ENCODE measurements around the gene RNF146. TPM values are rescaled to one million over a fixed set of nuclear protein-coding genes. Genes with fewer than 3 reads are reported as not detected.

RNF146 gene
- total RNA-seq, 2 experiments from 2014 or later = 14.2 to 14.4 TPM

GRCh38 chr6:127289934-127290333, 23.3 kb downstream of the RNF146 start:
- Mint-ChIP-seq H3K4me1 (peaks cover 48% of the 10 kb centered on the region), H3K27me3 (no peaks in the 10 kb centered on the region), H3K4me3 (no peak overlapping the region), H3K9me3 (ENCODE audit: low read depth) (no peaks in the 10 kb centered on the region), H3K36me3 (ENCODE audit: low read depth) (peaks cover 42% of the 10 kb centered on the region), H3K27ac (peak overlapping the region; percentile 34)
- ATAC-seq (no peak), DNase-seq (no peak)
- intact Hi-C loops (cut with DNase I, micrococcal nuclease) = loop anchor here (2.0 kb wide), 2 partner anchors 23 to 131 kb away; partner anchors contain the start of gene RNF146 (in 1 of the 2)
- CTCF ChIA-PET = interaction anchor here (0.7 to 5.2 kb wide), 6 partner anchors 8 to 1312 kb away, joined by 3 to 47 read pairs (median 3); partner anchors contain the start of gene RNF146
- POLR2A ChIA-PET = no interaction called here

DNA sequence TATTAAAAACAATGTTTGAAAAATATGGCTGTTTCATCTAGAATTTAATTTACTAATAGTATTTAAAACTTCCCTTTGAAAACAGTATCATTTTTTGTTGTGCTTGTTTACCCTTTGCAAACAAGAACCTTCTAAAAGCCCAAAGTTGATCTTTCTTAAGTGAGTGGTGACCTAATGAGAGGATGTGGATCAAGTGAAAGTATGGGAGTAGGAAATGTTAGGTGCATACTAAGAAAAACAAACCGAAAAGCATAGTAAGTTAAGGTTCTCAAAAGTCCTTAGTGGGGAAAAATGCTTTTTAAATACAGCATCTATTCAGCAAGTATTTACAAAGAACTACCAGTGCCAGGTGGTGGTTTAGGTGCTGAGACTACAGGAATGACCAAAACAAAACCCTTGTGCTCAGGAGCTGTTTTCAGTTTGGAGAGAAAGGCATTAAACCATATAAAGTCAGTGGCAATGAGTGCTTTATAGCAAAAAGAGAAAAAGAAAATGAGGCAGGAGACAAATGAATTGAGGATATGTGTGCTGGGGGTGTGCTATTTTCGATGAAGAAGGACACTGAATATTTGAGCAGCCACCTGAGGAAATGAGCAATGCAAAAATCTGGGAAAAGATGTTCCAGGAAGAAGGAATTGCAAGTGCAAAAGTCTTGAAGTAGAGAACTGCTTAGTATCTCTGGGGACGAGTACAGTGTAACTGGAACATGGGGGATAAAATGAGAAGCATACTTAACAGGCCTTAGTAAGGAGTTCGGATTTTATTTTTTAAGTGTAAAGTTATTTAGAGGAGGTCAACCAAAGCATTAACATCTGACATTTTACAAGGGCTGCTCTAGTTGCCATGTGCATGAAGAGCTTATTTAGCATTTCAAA, 24.0 kb downstream of the RNF146 start:
- CTCF ChIA-PET = interaction anchor here (0.6 to 5.2 kb wide), 14 partner anchors 7 to 273 kb away, joined by 3 to 47 read pairs (median 4); partner anchors contain the start of gene RNF146
- H3K36me3 Mint-ChIP-seq (ENCODE audit: low read depth) = peaks cover 39% of the 10 kb centered on the region
- no peaks in the 10 kb centered on the region for H3K27me3 Mint-ChIP-seq
- H3K4me1 Mint-ChIP-seq = peaks cover 46% of the 10 kb centered on the region
- POLR2A ChIA-PET = interaction anchor here (0.6 to 0.9 kb wide), 3 partner anchors 43 to 130 kb away, joined by 3 read pairs; no protein-coding TSS in a partner anchor
- ATAC-seq (peak; percentile 38), DNase-seq (no peak)
- no peak overlapping the region for H3K4me3 Mint-ChIP-seq
- peak overlapping the region; percentile 34 for H3K27ac Mint-ChIP-seq
- no peaks in the 10 kb centered on the region for H3K9me3 Mint-ChIP-seq (ENCODE audit: low read depth)
- intact Hi-C loops (cut with DNase I, micrococcal nuclease) = loop anchor here (1.0 to 2.0 kb wide), 2 partner anchors 24 to 130 kb away; partner anchors contain the start of gene RNF146 (in 1 of the 2)

DNA sequence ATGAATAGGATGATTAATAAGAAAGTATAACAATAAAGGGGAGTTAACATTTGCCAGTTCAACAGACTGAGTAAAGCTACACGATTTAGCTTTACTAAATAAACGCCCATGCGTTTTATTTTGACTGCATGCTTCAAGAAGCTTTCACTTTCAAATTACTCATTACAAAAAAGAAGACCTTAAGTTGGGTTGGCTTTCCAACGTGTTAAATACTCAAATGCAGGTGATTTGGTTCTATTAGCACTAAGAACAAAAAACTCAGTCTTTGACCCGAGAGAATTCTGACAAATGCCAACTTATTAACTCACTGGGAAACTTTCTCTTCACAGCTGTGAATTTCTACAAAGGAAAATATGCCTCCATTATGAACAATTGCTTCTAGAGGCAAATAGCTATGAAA, 24.8 kb downstream of the RNF146 start:
- ATAC-seq (peak; percentile 71), DNase-seq (no peak)
- intact Hi-C loops (cut with DNase I, micrococcal nuclease) = loop anchor here (1.0 to 2.0 kb wide), 2 partner anchors 25 to 129 kb away; partner anchors contain the start of gene RNF146 (in 1 of the 2)
- no peaks in the 10 kb centered on the region for H3K27me3 Mint-ChIP-seq
- H3K9me3 Mint-ChIP-seq (ENCODE audit: low read depth) = no peaks in the 10 kb centered on the region
- no peak overlapping the region for H3K27ac Mint-ChIP-seq
- POLR2A ChIA-PET = interaction anchor here (0.6 to 0.9 kb wide), 3 partner anchors 42 to 129 kb away, joined by 3 to 4 read pairs (median 3); no protein-coding TSS in a partner anchor
- H3K36me3 Mint-ChIP-seq (ENCODE audit: low read depth) = peaks cover 33% of the 10 kb centered on the region
- peak overlapping the region; percentile 11 for H3K4me3 Mint-ChIP-seq
- peaks cover 45% of the 10 kb centered on the region for H3K4me1 Mint-ChIP-seq
- CTCF ChIA-PET = interaction anchor here (0.6 to 5.2 kb wide), 17 partner anchors 8 to 273 kb away, joined by 3 to 47 read pairs (median 4); partner anchors contain the start of gene RNF146

DNA sequence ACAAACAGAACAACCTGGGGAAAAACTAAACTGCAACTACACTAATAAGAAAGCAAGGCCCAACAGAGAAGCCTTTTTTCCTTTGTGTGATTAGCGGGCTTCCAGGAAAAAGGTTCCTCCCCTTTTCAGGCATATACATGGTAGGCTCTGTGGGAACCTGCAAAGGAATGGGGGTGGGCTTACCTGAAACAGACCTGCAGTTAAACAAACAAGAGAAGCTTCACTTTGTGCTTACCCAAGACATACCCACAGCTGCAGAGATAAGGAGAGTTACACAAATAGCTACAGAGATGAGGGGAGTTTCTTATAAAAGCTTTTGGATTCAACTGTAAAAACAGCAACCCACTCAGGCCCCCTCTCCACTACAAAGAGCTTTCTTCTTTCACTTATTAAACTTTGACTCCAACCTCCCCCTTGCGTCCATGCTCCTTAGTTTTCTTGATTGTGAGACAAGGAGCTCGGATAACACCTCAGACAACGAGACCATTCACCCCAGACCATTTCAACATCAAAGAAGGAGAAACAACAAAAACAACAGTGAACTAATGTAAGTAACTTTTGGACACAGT, 30.9 kb downstream of the RNF146 start:
- no peak overlapping the region for H3K27ac Mint-ChIP-seq
- no peak overlapping the region for H3K4me3 Mint-ChIP-seq
- intact Hi-C loops (cut with DNase I, micrococcal nuclease) = no loop called here
- POLR2A ChIA-PET = no interaction called here
- no peak for DNase-seq
- peaks cover 7% of the 10 kb centered on the region for H3K36me3 Mint-ChIP-seq (ENCODE audit: low read depth)
- no peaks in the 10 kb centered on the region for H3K9me3 Mint-ChIP-seq (ENCODE audit: low read depth)
- no peak for ATAC-seq
- CTCF ChIA-PET = interaction anchor here (0.5 to 1.1 kb wide), 4 partner anchors 8 to 154 kb away, joined by 3 read pairs; partner anchors contain the start of gene RNF146
- peaks cover 22% of the 10 kb centered on the region for H3K4me1 Mint-ChIP-seq
- no peaks in the 10 kb centered on the region for H3K27me3 Mint-ChIP-seq

- Mint-ChIP-seq H3K27ac (no peak overlapping the region), H3K36me3 (ENCODE audit: low read depth) (peaks cover 7% of the 10 kb centered on the region), H3K4me3 (no peak overlapping the region), H3K4me1 (peaks cover 21% of the 10 kb centered on the region), H3K9me3 (ENCODE audit: low read depth) (no peaks in the 10 kb centered on the region), H3K27me3 (no peaks in the 10 kb centered on the region)
- POLR2A ChIA-PET = no interaction called here
- ATAC-seq = peak; percentile 50
- CTCF ChIA-PET = interaction anchor here (1.1 to 1.8 kb wide), 4 partner anchors 9 to 384 kb away, joined by 3 to 4 read pairs (median 3); partner anchors contain the start of gene RNF146
- DNase-seq = no peak
- intact Hi-C loops (cut with DNase I, micrococcal nuclease) = no loop called here
Observed at GRCh38 chr6:127298475-127298874, 31.8 kb downstream of the RNF146 start.

DNA sequence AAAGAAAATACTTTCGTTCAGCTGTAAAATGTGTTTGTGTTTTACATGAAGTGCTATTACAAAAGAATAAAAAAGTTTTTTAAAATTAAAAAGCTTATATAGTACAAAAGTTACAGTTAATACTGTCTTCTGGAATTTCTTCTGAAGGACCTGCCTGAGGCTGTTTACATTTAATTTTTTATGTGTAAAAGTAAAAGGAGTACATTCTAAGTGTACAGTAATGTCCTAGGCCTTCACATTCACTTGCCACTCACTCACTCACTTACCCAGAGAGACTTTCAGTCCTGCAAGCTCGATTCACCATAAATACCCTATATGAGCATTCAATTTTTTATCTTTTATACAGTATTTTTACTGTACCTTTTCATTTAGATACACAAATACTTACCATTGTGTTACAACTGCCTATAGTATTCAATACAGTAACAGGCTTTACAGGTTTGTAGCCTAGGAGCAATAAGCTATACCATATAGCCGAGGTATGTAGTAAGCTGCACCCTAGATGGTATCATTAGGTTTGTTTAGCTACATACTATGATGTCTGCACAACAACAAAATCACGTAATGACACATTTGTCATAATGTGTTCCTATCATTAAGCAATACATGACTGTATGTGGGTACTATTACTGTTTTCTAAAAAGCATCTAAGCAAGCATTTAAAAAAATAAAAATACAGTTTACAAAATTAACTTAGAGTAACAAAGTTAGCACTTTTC, 33.0 kb downstream of the RNF146 start:
- DNase-seq (no peak), ATAC-seq (no peak)
- intact Hi-C loops (cut with DNase I, micrococcal nuclease) = loop anchor here (5.0 to 10.0 kb wide), 2 partner anchors 218 to 345 kb away; partner anchors contain the start of gene MTCL3 (in 2 of the 2)
- no peak overlapping the region for H3K27ac Mint-ChIP-seq
- no peaks in the 10 kb centered on the region for H3K9me3 Mint-ChIP-seq (ENCODE audit: low read depth)
- H3K27me3 Mint-ChIP-seq = no peaks in the 10 kb centered on the region
- H3K4me3 Mint-ChIP-seq = no peak overlapping the region
- peaks cover 29% of the 10 kb centered on the region for H3K4me1 Mint-ChIP-seq
- ChIA-PET POLR2A (no interaction called here), CTCF (interaction anchor here (0.6 to 1.8 kb wide), 8 partner anchors 8 to 403 kb away, joined by 3 to 4 read pairs (median 3); no protein-coding TSS in a partner anchor)
- peaks cover 3% of the 10 kb centered on the region for H3K36me3 Mint-ChIP-seq (ENCODE audit: low read depth)

DNA sequence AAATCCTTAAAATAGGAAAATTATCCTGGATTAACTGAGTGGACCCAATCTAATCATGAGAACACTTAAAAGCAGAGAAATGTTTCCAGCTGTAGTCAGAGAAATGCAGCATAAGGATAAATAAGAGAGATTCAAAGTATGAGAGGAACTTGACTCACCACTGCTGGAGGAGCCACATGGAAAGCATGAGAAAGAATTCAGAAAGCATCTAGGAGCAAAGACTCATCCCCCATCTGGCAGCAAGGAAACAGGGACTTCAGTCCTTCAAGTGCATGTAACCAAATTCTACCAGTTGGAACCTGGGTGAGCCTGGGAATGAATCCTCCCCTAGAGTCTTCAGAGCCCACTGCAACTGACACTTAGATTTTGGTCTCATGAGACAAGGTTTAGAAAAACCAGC, 33.7 kb downstream of the RNF146 start:
- Mint-ChIP-seq H3K27ac (no peak overlapping the region), H3K27me3 (no peaks in the 10 kb centered on the region), H3K4me3 (no peak overlapping the region), H3K4me1 (peaks cover 33% of the 10 kb centered on the region), H3K36me3 (ENCODE audit: low read depth) (peaks cover 9% of the 10 kb centered on the region), H3K9me3 (ENCODE audit: low read depth) (no peaks in the 10 kb centered on the region)
- intact Hi-C loops (cut with DNase I, micrococcal nuclease) = loop anchor here (5.0 to 10.0 kb wide), 2 partner anchors 217 to 344 kb away; partner anchors contain the start of gene MTCL3 (in 2 of the 2)
- ChIA-PET POLR2A (no interaction called here), CTCF (interaction anchor here (0.5 to 5.8 kb wide), 9 partner anchors 8 to 239 kb away, joined by 3 to 47 read pairs (median 5); no protein-coding TSS in a partner anchor)
- DNase-seq (no peak), ATAC-seq (peak; percentile 31)

GRCh38 chr6:127301199-127301700, 34.6 kb downstream of the RNF146 start:
- peaks cover 35% of the 10 kb centered on the region for H3K4me1 Mint-ChIP-seq
- CTCF ChIA-PET = interaction anchor here (0.5 to 5.8 kb wide), 17 partner anchors 9 to 238 kb away, joined by 3 to 47 read pairs (median 4); partner anchors contain the start of gene RNF146
- ATAC-seq (no peak), DNase-seq (no peak)
- H3K9me3 Mint-ChIP-seq (ENCODE audit: low read depth) = no peaks in the 10 kb centered on the region
- H3K4me3 Mint-ChIP-seq = no peak overlapping the region
- POLR2A ChIA-PET = no interaction called here
- H3K27me3 Mint-ChIP-seq = no peaks in the 10 kb centered on the region
- intact Hi-C loops (cut with DNase I, micrococcal nuclease) = loop anchor here (5.0 to 10.0 kb wide), 2 partner anchors 216 to 344 kb away; partner anchors contain the start of gene MTCL3 (in 2 of the 2)
- H3K27ac Mint-ChIP-seq = peak overlapping the region; percentile 1
- H3K36me3 Mint-ChIP-seq (ENCODE audit: low read depth) = peaks cover 16% of the 10 kb centered on the region

DNA sequence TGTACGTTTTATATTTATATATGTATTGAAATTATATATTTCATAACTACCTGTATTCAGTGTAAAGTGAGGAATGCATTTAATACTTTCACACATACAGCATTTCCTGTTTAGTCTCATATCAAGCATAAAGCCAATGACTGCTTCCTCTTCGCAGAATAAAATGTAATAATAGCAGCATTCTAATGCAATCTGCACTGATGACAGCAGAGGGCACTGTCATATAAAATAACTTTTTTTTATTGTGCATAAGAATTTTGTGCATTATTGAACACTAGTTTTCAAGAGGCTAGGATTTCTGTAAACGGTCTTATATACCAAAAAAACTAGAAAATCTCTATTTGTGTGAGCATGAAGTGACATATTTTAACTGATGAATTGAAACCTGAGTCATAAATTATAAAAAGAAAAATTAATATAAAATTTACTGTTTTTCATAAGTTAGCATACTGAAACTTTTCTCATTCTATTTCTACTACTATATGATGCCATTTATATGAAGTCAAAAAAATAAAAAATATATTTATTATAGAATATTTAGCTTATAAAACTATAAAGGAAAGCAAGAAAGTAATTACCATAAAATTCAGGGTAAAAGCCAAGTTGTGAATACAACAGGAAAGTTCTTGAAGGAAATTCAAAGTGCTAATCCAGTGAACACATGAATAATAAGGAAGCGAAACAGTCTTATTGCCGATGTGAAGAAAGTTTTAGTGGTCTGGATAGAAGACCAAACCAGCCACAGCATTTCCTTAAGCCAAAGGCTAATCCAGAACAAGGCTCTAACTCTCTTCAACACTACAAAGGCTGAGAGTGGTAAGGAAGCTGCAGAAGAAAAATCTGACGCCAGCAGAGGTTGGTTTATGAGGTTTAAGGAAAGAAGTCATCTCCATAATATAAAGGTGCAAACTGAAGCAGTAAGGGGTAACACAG, 36.3 kb downstream of the RNF146 start:
- H3K27me3 Mint-ChIP-seq = no peaks in the 10 kb centered on the region
- POLR2A ChIA-PET = no interaction called here
- no peak overlapping the region for H3K4me3 Mint-ChIP-seq
- CTCF ChIA-PET = interaction anchor here (0.6 to 5.8 kb wide), 17 partner anchors 9 to 339 kb away, joined by 3 to 47 read pairs (median 5); partner anchors contain the start of genes KIAA0408 and RNF146
- intact Hi-C loops (cut with DNase I, micrococcal nuclease) = loop anchor here (1.0 to 10.0 kb wide), 5 partner anchors 162 to 342 kb away; partner anchors contain the start of gene MTCL3 (in 2 of the 2)
- H3K36me3 Mint-ChIP-seq (ENCODE audit: low read depth) = peaks cover 26% of the 10 kb centered on the region
- H3K9me3 Mint-ChIP-seq (ENCODE audit: low read depth) = peaks cover 3% of the 10 kb centered on the region
- DNase-seq (peak; percentile 56), ATAC-seq (peak; percentile 67)
- peaks cover 39% of the 10 kb centered on the region for H3K4me1 Mint-ChIP-seq
- no peak overlapping the region for H3K27ac Mint-ChIP-seq

Data from activated CD4-positive, alpha-beta T cell treated with anti-CD3 and anti-CD28 coated beads for 36 hours (primary cell).